Measurements from ENCODE around the gene TPSB2. TPM values are rescaled to one million over a fixed set of nuclear protein-coding genes. Genes with fewer than 3 reads are reported as not detected.

TPSB2 gene
- total RNA-seq, 1 donor from 2014 or later = not detected

DNA sequence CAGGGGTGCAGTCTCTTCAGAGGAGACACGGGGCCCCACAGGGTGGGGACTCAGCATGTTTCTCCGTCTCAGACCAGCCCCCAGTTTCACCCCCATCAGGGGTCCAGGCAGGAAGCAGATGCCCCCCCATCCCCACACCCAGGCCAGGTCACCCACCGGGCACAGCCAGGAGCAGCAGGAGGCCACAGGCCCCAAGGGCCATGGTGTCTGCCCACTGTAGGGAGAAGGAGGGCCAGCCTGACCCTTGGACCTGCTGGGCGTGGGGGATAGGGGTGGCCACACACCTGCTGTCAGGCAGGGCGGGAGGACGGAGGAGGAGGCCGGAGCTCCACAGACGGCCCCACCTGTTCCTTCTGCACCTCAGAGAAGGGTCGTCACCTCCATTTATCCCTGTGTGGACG is 4.9 kb downstream of the TPSB2 start, which contains the start of gene TPSG1:
Gene TPSG1 (minus strand): TSS at position 218 of the 401 bp plus-strand sequence. CDS start 16 bp downstream, at position 202.
- H3K4me2 ChIP-seq (ENCODE audit: low read length) = no peak within 1 kb of the TSS
- no peak within 1 kb of the TSS for H2AFZ ChIP-seq (ENCODE audit: low read depth, low read length)
- Mint-ChIP-seq H3K9me3 (ENCODE audit: unreplicated experiment) (no peaks in the 10 kb centered on the region), H3K36me3 (ENCODE audit: low read depth, unreplicated experiment) (peaks cover 4% of the 10 kb centered on the region), H3K4me1 (ENCODE audit: low read depth, unreplicated experiment) (no peaks in the 10 kb centered on the region), H3K27ac (ENCODE audit: unreplicated experiment) (no peak within 1 kb of the TSS), H3K4me3 (ENCODE audit: unreplicated experiment) (no peak within 1 kb of the TSS), H3K27me3 (ENCODE audit: low read depth, unreplicated experiment) (peaks cover 15% of the 10 kb centered on the region)
- no peaks in the 10 kb centered on the region for H3K27me3 ChIP-seq (ENCODE audit: insufficient read depth, low read length)
- H3K9ac ChIP-seq (ENCODE audit: low read length) = no peak within 1 kb of the TSS
- H3K4me1 ChIP-seq (ENCODE audit: insufficient read depth, low read length) = no peaks in the 10 kb centered on the region
- H3K9me3 ChIP-seq (ENCODE audit: insufficient read depth, low read depth, low read length) = no peaks in the 10 kb centered on the region
- TF ChIP-seq CTCF (IDR thresholded peaks at IDR 0.05; ENCODE audit: insufficient read depth, low read depth, low read length) (no peak), EZH2 (IDR thresholded peaks at IDR 0.05; ENCODE audit: insufficient read depth, low read length) (no peak)
- H3K36me3 ChIP-seq (ENCODE audit: insufficient read depth, low read length) = no peaks in the 10 kb centered on the region
- H3K79me2 ChIP-seq (ENCODE audit: insufficient read depth, low read length) = no peaks in the 10 kb centered on the region
- DNase-seq (ENCODE audit: low read depth) (no peak), FAIRE-seq (no peak)
- H3K4me3 ChIP-seq (ENCODE audit: insufficient read depth, low read depth, low read length) = no peak within 1 kb of the TSS
- H4K20me1 ChIP-seq (ENCODE audit: insufficient read depth, low read length) = no peaks in the 10 kb centered on the region
- no peak within 1 kb of the TSS for H3K27ac ChIP-seq (ENCODE audit: low read depth, low read length)

DNA sequence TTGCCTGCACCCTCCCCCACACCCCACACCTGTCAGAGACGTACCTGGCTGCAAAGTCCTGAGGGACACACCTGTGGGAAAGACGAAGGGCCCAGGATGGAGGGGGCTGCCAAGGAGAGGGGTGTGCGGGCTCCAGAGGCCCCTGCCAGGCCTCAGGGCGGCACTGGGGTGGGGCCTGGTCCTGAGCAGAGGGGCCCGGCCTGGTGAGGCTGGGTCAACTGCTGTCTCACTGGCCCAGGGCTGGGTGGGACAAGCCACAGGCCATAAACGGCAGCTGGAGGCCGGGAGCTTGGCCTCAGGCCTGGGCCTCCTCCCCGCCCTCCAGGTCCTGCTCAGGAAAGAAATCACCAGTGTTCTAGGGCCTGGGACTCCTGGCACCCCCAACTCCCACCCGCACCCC is 5.4 kb downstream of the TPSB2 start:
- DNase-seq (ENCODE audit: low read depth) (no peak), FAIRE-seq (no peak)
- H3K9me3 ChIP-seq (ENCODE audit: insufficient read depth, low read depth, low read length) = no peaks in the 10 kb centered on the region
- no peaks in the 10 kb centered on the region for H3K4me1 Mint-ChIP-seq (ENCODE audit: low read depth, unreplicated experiment)
- H3K27me3 ChIP-seq (ENCODE audit: insufficient read depth, low read length) = no peaks in the 10 kb centered on the region
- H3K27ac Mint-ChIP-seq (ENCODE audit: unreplicated experiment) = no peak overlapping the region
- no peaks in the 10 kb centered on the region for H3K79me2 ChIP-seq (ENCODE audit: insufficient read depth, low read length)
- no peak overlapping the region for H3K4me3 ChIP-seq (ENCODE audit: insufficient read depth, low read depth, low read length)
- H3K9me3 Mint-ChIP-seq (ENCODE audit: unreplicated experiment) = no peaks in the 10 kb centered on the region
- H3K36me3 ChIP-seq (ENCODE audit: insufficient read depth, low read length) = no peaks in the 10 kb centered on the region
- H3K4me1 ChIP-seq (ENCODE audit: insufficient read depth, low read length) = no peaks in the 10 kb centered on the region
- peaks cover 4% of the 10 kb centered on the region for H3K36me3 Mint-ChIP-seq (ENCODE audit: low read depth, unreplicated experiment)
- TF ChIP-seq CTCF (IDR thresholded peaks at IDR 0.05; ENCODE audit: insufficient read depth, low read depth, low read length) (no peak), EZH2 (IDR thresholded peaks at IDR 0.05; ENCODE audit: insufficient read depth, low read length) (no peak)
- H2AFZ ChIP-seq (ENCODE audit: low read depth, low read length) = no peak overlapping the region
- no peak overlapping the region for H3K4me3 Mint-ChIP-seq (ENCODE audit: unreplicated experiment)
- peaks cover 15% of the 10 kb centered on the region for H3K27me3 Mint-ChIP-seq (ENCODE audit: low read depth, unreplicated experiment)
- no peak overlapping the region for H3K4me2 ChIP-seq (ENCODE audit: low read length)
- no peaks in the 10 kb centered on the region for H4K20me1 ChIP-seq (ENCODE audit: insufficient read depth, low read length)
- H3K9ac ChIP-seq (ENCODE audit: low read length) = no peak overlapping the region
- H3K27ac ChIP-seq (ENCODE audit: low read depth, low read length) = no peak overlapping the region

- H3K27ac Mint-ChIP-seq (ENCODE audit: unreplicated experiment) = no peak overlapping the region
Observed at GRCh38 chr16:1223355-1224214, 6.4 kb downstream of the TPSB2 start.

More at GRCh38 chr16:1223355-1224214, 6.4 kb downstream of the TPSB2 start:
- Histone ChIP-seq H4K20me1 (ENCODE audit: insufficient read depth, low read length) (no peaks in the 10 kb centered on the region), H3K27me3 (ENCODE audit: insufficient read depth, low read length) (no peaks in the 10 kb centered on the region), H3K36me3 (ENCODE audit: insufficient read depth, low read length) (no peaks in the 10 kb centered on the region), H3K4me2 (ENCODE audit: low read length) (no peak overlapping the region), H3K79me2 (ENCODE audit: insufficient read depth, low read length) (no peaks in the 10 kb centered on the region), H3K27ac (ENCODE audit: low read depth, low read length) (no peak overlapping the region), H3K4me3 (ENCODE audit: insufficient read depth, low read depth, low read length) (no peak overlapping the region), H3K9me3 (ENCODE audit: insufficient read depth, low read depth, low read length) (no peaks in the 10 kb centered on the region), H2AFZ (ENCODE audit: low read depth, low read length) (no peak overlapping the region), H3K9ac (ENCODE audit: low read length) (no peak overlapping the region), H3K4me1 (ENCODE audit: insufficient read depth, low read length) (no peaks in the 10 kb centered on the region)
- FAIRE-seq (no peak), DNase-seq (ENCODE audit: low read depth) (no peak)
- H3K4me3 Mint-ChIP-seq (ENCODE audit: unreplicated experiment) = no peak overlapping the region
- TF ChIP-seq EZH2 (IDR thresholded peaks at IDR 0.05; ENCODE audit: insufficient read depth, low read length) = no peak
- no peak for TF ChIP-seq CTCF (IDR thresholded peaks at IDR 0.05; ENCODE audit: insufficient read depth, low read depth, low read length)
- H3K36me3 Mint-ChIP-seq (ENCODE audit: low read depth, unreplicated experiment) = peaks cover 4% of the 10 kb centered on the region
- H3K9me3 Mint-ChIP-seq (ENCODE audit: unreplicated experiment) = no peaks in the 10 kb centered on the region
- no peaks in the 10 kb centered on the region for H3K4me1 Mint-ChIP-seq (ENCODE audit: low read depth, unreplicated experiment)
- H3K27me3 Mint-ChIP-seq (ENCODE audit: low read depth, unreplicated experiment) = peaks cover 15% of the 10 kb centered on the region

Measured in astrocyte (in vitro differentiated cells and primary cell).